HG03097 (cell line): ENCODE measurements around the gene ANKRD9.

Source experiments
- ATAC-seq: cut with Tn5 transposase; IDR thresholded peaks from one replicate; pipeline ENCODE4 v1.9.1; 2021; ENCODE audit not compliant: unreplicated experiment, low FRiP score

The ANKRD9 gene

GRCh38 chr14:102499401-102500157, 10.0 kb downstream of the ANKRD9 start:
- ATAC-seq: no peak

- ATAC-seq: no peak
Observed at GRCh38 chr14:102498678-102499265, 10.8 kb downstream of the ANKRD9 start.

GRCh38 chr14:102497998-102498677, 11.4 kb downstream of the ANKRD9 start:
- ATAC-seq: no peak

GRCh38 chr14:102496958-102497744, 12.4 kb downstream of the ANKRD9 start:
- ATAC-seq: no peak

GRCh38 chr14:102496331-102496691, 13.3 kb downstream of the ANKRD9 start:
- no peak for ATAC-seq

- ATAC-seq: no peak
Observed at GRCh38 chr14:102495491-102496330, 13.9 kb downstream of the ANKRD9 start.

- no peak for ATAC-seq
Observed at GRCh38 chr14:102493585-102493984, 16.0 kb downstream of the ANKRD9 start.

- ATAC-seq: no peak
Observed at GRCh38 chr14:102493096-102493495, 16.5 kb downstream of the ANKRD9 start.

GRCh38 chr14:102492531-102492910, 17.1 kb downstream of the ANKRD9 start:
- no peak for ATAC-seq

- ATAC-seq: no peak
Observed at GRCh38 chr14:102491786-102492530, 17.6 kb downstream of the ANKRD9 start.

- ATAC-seq: no peak
Observed at GRCh38 chr14:102491366-102491765, 18.2 kb downstream of the ANKRD9 start.

- no peak for ATAC-seq
Observed at GRCh38 chr14:102490456-102490855, 19.1 kb downstream of the ANKRD9 start.

- no peak for ATAC-seq
Observed at GRCh38 chr14:102487204-102487577, 22.4 kb downstream of the ANKRD9 start.

GRCh38 chr14:102486513-102487203, 22.9 kb downstream of the ANKRD9 start:
- ATAC-seq: no peak

GRCh38 chr14:102485693-102486512, 23.7 kb downstream of the ANKRD9 start:
- no peak for ATAC-seq

- ATAC-seq: no peak
Observed at GRCh38 chr14:102484316-102484715, 25.3 kb downstream of the ANKRD9 start.

- ATAC-seq: no peak
Observed at GRCh38 chr14:102481791-102482238, 27.8 kb downstream of the ANKRD9 start.

GRCh38 chr14:102481371-102481770, 28.2 kb downstream of the ANKRD9 start:
- no peak for ATAC-seq
